GM18870 (cell line): ENCODE results near the gene SPHK2.
"Not testable (repeated sequence)": the region's sequence is repeated elsewhere in the genome, so short reads cannot be mapped to it uniquely, and the experiment has no call there.

ENCODE experiments used
- ATAC-seq: cut with Tn5 transposase; IDR thresholded peaks from one replicate; pipeline ENCODE4 v1.9.1; 2021; ENCODE audit warnings: moderate library complexity; ENCODE audit not compliant: unreplicated experiment

SPHK2 gene

DNA sequence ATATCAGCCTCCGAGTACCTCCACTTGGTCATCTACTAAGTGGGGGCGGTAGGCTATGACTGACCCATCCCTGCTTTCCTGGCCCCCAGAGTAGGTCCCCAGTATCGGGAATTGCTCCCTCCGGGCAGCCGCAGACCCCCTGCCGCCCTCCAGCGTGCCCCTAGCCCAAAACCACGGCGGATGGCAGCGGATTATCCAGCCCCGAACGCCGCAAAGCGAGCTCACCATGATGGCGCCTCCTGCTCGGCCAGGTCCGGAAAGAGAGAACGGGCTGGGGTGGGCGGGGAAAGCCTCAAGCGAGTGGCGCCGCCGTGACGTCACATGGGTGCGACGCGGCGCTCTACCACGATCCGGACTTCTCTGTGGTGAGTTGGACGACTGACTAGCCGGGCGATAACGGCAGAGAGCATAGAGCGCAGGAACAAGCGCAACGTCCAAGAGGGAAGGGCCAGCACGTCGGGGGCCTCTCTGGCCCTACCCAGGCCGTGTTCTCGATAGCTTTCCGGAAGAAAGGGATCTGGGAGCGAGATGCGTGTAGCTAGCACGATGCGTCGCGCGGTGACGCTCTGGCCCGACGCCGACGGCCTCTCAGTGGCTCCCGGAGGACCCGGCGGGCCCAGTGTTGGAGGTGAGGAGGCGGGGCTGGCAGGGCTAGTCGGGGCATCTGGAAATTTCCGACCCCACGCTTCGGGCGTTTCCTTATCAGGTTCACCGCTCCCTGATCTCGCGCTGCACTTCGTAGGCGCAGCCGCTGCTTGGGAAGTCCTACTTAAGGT is at the start of gene SPHK2, which contains the start of gene RPL18:
TSS of gene SPHK2 (plus strand) at position 591 of the 776 bp plus-strand sequence. CDS start 1,009 bp downstream, outside the sequence.
TSS of gene RPL18 (minus strand) at position 263 of the 776 bp plus-strand sequence. CDS start at position 228, 35 bp downstream.
- peak; percentile 87 for ATAC-seq

- ATAC-seq, result no peak
These were observed 49.5 kb upstream of the SPHK2 start for GRCh38 chr19:48569814-48570213.

DNA sequence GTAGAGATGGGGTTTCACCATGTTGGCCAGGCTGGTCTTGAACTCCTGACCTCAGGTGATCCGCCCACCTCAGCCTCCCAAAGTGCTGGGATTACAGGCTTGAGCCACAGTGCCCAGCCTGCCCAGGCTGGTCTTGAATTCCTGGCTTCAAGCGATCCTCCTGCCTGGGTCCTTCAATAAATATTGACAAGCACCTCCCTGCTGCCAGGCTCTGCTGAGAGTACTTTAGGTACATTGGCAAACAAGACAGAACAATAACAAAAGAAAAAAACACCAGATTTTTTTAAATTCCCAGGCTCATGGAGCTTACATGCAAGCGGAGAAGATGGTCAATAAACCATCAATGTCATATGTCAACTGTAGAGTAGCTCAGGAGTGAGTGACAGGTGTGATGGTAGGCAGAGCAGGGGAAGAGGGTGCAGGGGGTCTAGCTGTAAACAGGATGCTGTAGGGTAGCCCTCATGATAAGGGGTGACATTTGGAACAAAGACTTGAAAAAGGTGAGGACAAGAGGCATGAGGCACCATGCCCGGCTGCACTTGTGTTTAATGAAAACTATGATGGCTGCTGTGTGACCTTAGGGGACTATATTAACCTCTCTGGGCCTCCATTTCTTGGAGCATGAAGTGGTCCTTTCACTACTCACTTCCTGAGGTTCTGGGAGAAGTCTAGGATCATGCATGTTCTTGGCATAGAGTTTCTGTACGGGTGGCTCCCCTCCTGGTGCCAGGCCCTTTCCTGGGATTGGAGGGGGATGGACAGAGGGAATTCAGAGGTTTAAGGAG is 47.7 kb upstream of the SPHK2 start:
- no peak for ATAC-seq

DNA sequence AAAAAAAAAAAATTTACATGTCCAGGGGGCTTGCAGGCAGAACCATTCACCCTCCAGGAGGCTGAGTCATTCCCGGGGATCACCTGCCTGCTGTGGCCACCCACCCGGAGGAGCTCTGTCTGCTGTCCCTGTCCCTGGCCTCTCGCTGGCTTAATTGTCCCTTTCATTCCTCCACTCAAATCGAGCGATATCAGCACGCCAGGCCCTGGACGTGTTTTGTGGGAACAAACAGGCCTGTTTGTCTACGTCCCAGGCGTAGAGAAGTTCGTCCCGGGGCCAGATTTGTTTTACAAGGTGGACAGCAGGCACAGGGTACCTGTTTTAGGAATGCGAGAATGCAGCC is 46.2 kb upstream of the SPHK2 start:
- no peak for ATAC-seq

GRCh38 chr19:48575931-48576622 is 43.2 kb upstream of the SPHK2 start:
- ATAC-seq, result no peak

- not testable (repeated sequence) for ATAC-seq
These were observed 41.4 kb upstream of the SPHK2 start for GRCh38 chr19:48577908-48578307.

DNA sequence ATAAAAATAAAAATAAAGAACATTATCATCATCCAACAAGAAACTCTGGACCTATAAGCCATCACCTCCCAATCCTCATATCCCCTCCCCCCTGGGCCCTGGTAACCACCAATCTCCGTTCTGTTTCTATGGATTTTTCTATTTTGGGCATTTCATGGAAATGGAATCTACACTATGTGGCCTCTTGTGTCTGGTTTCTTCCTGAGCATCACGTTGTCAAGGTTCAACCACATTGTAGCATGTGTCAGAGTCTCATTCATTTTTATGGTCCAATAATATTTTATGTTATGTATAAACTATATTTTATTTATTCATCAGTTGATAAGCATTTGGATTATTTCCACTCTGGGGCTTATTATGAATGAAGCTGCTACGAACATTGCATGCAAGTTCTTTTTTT is 40.4 kb upstream of the SPHK2 start:
- ATAC-seq, result no peak

GRCh38 chr19:48582168-48582567 is 37.1 kb upstream of the SPHK2 start:
- no peak for ATAC-seq

DNA sequence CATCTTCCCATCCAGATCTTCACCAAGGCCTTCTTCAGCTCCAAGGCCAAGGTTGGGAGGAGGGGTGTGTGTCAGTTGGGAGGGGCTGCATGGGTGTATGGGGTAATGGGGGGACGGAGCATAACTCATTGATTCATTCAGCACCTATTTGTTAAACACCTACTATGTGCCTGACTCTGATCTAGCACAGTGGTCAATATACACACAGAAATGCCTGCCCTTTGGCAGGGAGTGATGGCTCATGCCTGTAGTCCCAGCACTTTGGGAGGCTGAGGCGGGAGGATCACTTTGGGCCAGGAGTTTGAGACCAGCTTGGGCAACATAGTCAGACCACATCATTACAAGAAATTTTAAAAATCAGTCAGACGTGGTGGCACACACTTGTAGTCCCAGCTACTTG is 31.9 kb upstream of the SPHK2 start:
- ATAC-seq, result no peak

DNA sequence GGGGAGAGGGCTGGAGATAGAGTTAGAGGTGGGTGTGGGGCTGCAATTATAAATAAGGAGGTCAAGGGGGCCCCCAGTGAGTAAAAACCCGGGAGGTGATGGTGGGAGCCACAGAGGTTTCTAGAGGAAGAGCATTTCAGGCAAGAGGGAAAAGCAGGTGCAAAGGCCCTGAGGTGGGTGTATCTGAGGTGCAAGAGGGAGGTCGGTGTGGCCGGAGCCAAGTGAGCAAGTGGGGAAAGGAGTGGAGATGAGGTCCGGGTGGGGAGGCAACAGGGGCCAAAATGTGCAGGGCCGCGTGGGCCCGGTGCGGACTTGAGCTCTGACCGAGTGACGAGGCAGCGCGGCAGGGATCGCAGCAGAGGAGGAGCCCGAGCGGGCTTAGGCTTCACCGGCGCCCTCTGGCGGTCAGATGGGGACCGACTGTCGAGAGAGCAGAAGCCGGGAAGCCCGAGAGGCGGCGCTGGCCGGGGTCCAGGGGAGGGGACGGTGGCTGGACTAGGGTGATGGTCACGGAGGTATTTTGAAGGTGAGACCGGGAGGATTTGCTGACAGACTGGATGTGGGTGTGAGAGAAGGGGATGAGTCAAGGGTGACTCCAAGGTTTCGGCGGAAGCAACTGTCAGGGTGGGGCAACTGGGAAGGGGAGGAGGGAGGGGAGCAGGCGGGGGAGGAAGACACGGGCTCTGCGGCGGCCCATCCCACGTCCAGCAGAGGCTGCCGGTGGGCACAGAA is 30.5 kb upstream of the SPHK2 start:
- ATAC-seq, result no peak

DNA sequence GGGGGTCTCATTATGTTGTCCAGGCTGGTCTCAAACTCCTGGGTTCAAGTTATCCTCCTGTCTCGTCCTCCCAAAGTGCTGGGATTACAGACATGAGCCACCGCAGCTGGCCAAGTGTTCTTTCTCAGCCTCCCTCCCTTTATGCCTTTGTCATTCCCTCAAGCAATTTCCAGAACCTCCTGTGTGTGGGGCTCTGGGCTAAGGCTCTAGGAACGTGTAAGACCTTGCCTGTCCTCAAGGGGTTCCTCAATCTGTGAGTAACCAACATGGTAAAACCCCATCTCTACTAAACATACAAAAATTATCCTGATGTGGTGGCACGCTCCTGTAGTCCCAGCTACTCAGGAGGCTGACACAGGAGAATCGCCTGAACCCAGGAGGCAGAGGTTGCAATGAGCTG is 28.3 kb upstream of the SPHK2 start:
- no peak for ATAC-seq

DNA sequence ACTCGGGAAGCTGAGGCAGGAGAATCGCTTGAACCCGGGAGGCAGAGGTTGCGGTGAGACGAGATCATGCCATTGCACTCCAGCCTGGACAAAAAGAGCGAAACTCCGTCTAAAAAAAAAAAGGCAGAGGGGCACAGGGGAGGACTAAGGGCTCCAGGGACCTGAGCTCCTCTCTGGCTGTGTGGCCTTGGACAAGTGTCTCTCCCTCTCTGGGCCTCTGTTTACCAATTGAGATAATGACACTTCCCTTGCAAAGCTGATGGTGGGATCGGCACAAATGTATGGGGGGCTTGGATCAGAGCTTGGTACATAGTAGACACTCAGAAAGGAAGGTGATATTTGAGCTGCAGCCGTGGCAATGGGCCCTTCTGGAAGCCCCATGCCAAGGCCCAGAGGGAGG is 24.1 kb upstream of the SPHK2 start:
- ATAC-seq, result no peak

DNA sequence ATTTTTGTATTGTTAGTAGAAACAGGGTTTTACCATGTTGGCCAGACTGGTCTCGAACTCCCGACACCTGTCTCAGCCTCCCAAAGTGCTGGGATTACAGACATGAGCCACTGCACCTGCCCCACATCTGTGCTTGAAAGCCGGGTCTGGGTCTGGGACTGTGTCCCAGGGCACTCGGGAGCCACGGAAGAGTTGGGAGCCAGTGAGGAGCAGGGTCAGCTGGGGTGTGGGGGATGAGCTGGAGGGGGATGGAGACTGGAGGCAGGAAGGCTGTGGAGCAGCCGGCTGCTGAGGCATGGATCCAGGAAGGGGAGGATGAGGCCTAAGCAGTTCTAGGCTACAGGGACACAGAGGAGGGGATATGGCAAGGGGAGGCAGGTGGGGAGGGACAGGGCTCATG is 23.5 kb upstream of the SPHK2 start:
- ATAC-seq, result no peak

DNA sequence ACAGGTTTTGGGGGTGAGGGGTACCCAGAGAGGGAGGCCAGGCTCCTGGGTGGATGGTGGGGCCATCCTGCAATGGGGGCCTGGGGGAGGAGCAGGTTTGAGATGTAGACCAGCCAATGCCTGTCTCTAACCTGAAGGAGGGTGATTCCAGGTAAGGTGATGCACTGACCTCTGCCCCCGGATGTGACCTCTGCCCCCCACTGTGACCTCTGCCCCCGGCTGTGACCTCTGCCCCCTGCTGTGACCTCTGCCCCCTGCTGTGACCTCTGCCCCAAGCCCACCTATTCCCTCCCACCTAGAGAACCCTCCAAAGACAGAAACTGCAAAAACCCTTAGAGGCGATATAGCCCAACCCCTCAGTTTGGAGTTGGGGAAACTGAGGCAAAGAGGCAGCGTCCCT is 23.1 kb upstream of the SPHK2 start:
- no peak for ATAC-seq

GRCh38 chr19:48596679-48597465 is 22.4 kb upstream of the SPHK2 start:
- ATAC-seq, result no peak

- no peak for ATAC-seq
These were observed 20.2 kb upstream of the SPHK2 start for GRCh38 chr19:48598996-48599700.

DNA sequence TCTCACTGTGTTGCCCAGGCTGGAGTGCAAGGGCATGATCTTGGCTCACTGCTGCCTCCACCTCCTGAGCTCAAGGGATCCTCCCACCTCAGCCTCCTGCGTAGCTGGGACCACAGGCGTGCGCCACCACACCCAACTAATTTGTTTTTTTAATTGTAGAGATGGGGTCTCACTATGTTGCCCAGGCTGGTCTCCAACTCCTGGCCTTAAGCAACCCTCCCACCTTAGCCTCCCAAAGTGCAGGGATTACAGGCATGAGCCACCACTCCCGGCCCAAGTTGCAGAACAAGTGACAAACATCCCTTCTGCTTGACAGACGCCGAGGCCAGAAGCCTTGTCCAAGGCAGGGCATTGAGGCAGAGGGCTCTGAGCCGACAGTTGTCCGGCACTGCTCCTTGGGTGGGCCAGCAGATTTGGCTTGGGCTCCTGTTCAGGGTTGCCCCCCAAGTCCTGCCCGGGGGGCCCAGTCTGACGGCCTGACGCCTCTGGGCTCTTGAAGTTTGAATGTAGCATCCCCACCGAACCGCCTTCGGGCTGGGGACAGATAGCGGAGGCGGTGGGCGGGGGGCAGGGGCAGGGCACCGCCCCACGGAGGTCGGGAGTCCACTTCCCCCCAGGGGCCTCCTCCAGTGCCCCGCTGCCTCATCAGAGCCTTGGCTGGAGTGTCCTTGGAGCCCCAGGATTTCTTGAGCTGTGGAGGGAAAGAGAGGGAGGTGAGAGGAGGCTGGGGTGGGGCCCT is 18.5 kb upstream of the SPHK2 start:
- ATAC-seq, result no peak

DNA sequence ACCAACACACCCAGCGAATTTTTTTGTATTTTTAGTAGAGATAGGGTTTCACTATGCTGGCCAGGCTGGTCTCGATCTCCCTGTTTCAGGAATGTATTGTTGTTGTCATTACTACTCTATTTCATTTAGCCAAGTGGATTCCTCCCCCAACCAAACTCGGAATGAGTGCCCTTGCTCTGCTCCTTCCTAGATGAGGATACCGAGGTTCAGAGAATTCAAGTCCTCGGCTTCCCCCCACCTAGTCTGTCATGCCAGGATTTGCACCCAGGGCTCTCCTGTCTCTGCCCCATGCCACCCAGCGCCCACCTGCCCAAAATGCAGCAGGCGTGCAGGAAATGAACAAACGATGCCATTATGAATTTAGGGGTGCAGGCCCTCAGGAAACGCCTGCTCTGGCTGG is 16.3 kb upstream of the SPHK2 start:
- ATAC-seq, result no peak

DNA sequence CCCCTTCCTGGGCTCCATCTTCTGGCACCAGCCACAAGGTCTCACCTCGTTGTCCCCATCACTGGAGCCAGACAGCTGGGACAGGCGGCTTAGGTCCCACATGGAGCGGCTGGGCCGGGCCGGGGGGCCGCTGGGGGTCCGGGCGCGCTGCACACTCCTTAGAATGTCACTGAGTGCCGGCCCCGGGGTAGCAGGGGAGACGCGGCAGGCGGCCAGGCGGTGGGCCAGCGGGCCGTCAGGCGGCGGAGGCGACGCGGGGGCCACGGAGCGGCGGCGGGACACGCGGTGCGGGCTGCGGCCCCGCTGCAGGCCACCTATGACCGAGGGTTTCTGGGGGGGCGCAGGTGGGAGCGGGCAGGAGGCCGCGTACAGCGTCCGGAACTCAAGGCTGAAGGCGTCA is 15.9 kb upstream of the SPHK2 start:
- no peak for ATAC-seq
